ENCODE data around the gene OR3A2.
"Not testable (repeated sequence)": the region's sequence is repeated elsewhere in the genome, so short reads cannot be mapped to it uniquely, and the experiment has no call there.

OR3A2 gene

DNA sequence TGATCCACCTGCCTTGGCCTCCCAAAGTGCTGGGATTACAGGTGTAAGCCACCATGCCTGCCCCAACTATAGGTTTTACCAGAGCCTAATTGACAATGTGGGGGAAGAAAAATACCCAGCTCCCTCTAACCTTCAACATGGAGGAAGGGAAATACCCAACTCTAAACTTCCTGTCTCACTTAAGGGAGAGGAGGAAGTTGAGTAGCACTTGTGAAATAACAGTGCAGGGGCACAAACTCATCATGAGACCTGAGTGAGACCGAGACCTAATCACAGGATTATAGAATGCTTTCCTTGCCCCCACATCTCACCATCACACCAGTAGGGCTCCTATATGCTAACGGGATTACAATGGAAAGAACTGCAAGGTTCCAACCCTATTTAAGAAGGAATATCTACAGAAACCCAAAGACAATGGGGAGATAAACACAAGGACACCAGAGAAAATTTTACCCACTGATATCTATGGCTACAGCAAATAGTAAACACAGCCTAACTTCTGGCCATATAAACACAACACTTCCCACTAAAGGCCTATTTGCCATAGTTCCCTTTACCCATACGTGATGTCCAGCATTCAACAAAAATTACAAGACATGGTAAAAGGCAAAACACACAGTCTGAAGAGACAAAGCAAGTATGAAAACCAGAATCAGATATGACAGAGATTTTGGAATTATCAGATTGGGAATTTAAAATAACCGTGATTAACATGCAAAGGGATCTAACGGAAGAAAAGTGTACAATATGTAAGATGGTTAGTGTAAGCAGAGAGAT is 114.8 kb downstream of the OR3A2 start:
- no peak overlapping the region for H3K4me3 ChIP-seq (ENCODE audit: low read depth, low read length)
- TF ChIP-seq, protein P1, sequence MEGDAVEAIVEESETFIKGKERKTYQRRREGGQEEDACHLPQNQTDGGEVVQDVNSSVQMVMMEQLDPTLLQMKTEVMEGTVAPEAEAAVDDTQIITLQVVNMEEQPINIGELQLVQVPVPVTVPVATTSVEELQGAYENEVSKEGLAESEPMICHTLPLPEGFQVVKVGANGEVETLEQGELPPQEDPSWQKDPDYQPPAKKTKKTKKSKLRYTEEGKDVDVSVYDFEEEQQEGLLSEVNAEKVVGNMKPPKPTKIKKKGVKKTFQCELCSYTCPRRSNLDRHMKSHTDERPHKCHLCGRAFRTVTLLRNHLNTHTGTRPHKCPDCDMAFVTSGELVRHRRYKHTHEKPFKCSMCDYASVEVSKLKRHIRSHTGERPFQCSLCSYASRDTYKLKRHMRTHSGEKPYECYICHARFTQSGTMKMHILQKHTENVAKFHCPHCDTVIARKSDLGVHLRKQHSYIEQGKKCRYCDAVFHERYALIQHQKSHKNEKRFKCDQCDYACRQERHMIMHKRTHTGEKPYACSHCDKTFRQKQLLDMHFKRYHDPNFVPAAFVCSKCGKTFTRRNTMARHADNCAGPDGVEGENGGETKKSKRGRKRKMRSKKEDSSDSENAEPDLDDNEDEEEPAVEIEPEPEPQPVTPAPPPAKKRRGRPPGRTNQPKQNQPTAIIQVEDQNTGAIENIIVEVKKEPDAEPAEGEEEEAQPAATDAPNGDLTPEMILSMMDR (IDR thresholded peaks at IDR 0.05; ENCODE audit: low read depth, low read length) = no peak

DNA sequence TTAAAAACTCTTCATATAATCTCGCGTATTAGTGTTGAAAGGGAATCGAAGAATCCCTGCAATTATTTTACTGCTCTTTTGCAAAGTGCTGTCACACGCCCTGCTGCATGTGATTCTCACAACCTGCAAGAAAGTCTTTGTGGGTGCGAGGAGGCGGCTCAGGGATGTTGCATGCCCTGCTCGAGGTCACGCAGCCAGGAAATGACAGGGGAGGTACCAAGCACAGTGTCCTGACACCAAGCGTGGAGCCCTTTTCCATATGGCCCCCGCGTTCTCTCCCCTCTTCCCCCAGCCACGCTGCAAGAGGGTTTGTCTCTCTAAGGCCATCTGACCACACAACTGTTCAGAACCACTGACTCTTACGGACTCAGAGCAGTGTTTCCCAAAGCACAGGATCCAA is 125.5 kb downstream of the OR3A2 start:
- H3K4me3 ChIP-seq (ENCODE audit: low read depth, low read length) = no peak overlapping the region
- TF ChIP-seq, protein P1 (IDR thresholded peaks at IDR 0.05; ENCODE audit: low read depth, low read length) = no peak

DNA sequence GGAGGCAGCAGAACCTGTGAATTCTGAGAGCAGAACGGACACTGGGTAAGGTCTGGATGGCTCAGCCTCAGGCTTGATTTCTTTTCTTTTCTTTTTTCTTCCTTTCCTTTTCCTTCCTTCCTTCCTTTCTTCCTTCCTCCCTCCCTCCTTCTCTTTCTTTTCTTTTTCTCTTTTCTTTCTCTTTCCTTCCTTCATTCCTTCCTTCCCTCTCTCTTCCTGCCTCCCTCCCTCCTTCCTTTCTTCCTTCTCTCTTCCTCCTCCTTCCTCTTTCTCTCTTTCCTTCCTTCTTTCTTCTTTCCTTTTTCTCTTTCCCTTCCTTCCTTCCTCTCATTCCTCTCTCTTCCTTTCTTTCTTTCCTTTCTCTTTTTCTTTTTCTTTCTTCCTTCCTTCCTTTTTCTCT is 125.9 kb downstream of the OR3A2 start:
- H3K4me3 ChIP-seq (ENCODE audit: low read depth, low read length) = no peak overlapping the region
- TF ChIP-seq, protein P1 (IDR thresholded peaks at IDR 0.05; ENCODE audit: low read depth, low read length) = no peak

DNA sequence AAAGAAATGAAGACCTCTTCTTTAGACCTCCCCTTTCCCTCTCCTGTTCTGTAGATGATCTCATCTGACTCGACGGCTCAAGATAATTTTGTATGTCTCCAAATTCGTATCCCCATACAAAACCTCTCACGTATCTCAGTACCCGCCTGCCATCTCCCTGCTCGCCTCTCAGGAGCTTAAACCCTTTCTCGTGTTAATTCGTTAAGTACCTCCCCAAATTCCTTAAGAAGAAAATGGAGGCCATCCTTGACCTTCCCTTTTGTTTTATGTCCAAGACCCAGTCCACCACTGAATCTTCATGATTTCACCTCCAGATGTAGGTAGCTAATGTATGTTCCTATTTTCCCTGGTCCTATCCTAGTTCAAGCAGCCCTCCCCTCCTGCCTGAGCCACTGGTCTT is 129.5 kb downstream of the OR3A2 start:
- TF ChIP-seq, protein P1 (IDR thresholded peaks at IDR 0.05; ENCODE audit: low read depth, low read length) = no peak
- no peak overlapping the region for H3K4me3 ChIP-seq (ENCODE audit: low read depth, low read length)

DNA sequence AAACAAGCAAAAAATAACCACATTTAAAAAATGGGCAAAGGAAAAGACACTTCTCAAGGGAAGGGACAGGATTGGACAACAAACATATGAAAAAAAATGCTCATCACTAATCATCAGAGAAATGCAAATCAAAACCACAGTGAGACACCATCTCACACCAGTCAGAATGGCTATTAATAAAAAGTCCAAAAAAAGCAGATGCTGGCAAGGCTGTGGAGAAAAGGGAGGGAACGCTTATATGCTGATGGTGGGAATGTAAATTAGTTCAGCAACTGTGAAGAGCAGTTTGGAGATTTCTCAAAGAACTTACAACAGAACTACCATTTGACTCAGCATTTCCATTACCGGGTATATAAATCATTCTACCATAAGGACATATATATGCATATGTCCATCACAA is 137.1 kb downstream of the OR3A2 start:
- H3K4me3 ChIP-seq (ENCODE audit: low read depth, low read length) = not testable (repeated sequence)

DNA sequence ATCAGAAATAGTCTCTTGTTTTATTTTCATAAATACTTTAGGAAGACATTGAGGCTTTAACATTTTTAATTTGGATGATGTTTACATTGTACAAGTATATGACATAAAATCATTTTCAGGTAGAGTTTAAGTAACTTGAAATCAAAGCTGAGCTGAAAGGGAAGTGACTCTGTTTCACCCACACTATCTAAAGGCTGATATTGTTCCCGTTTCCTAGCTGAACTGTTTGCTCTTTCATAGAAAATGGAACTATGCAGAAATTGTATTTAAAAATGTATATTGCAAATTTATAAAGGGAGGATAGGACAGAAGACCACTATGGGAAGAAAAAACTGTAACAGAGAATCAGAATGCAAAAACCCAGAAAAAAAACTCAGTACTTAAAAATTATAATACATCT is 141.3 kb downstream of the OR3A2 start:
- not testable (repeated sequence) for H3K4me3 ChIP-seq (ENCODE audit: low read depth, low read length)

DNA sequence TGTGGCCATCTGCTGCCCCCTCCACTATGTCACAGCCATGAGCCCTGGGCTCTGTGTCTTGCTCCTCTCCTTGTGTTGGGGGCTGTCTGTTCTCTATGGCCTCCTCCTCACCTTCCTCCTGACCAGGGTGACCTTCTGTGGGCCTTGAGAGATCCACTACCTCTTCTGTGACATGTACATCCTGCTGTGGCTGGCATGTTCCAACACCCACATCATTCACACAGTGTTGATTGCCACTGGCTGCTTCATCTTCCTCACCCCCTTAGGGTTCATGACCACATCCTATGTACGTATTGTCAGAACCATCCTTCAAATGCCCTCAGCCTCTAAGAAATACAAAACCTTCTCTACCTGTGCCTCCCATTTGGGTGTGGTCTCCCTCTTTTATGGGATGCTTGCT is 145.1 kb downstream of the OR3A2 start:
- not testable (repeated sequence) for H3K4me3 ChIP-seq (ENCODE audit: low read depth, low read length)

DNA sequence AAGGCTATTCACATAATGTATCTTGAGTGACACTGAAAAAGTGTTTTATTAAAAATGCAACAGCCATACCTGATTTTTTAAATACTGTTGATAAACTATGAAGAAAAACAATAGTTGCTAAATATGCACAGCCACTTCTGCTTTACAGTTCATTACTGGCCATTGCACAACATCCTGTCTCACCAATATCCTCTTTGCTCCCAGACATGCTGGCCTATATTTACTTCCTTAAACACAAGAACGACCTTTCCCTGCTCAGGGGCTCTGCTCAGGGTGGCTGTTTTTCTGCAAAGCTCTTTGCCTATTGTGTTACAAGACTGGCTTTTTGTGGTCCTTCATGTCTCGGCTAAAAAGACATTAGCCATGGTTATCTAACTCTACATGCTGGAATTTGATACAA is 147.4 kb downstream of the OR3A2 start:
- H3K4me3 ChIP-seq (ENCODE audit: low read depth, low read length) = not testable (repeated sequence)

DNA sequence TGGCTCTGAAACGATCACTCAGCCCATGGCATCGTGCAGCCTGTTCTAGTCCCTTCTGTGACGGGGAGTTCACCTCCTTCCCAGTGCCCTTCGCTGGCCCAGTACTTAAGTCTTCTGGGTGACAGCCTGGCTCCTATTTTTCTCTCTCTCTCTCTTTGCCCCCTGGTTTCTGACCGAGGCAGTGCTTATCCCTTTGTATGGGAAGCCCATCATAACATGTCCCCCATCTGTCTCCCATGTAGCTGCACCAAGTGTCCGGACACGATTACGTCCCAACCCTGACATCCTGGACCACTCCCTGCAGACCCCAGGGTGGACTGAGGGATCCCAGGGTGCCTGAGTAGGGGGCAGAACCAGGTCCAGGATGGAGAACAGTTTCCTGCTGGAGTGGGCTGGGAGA is 153.8 kb downstream of the OR3A2 start:
- H3K4me3 ChIP-seq (ENCODE audit: low read depth, low read length) = not testable (repeated sequence)

Measured in WI38 (cell line).